ENCODE results near the gene MOB4.

- no peak for TF ChIP-seq POLR2AphosphoS5 (IDR thresholded peaks at IDR 0.05)
- TF ChIP-seq CTCF (IDR thresholded peaks at IDR 0.05), result no peak
- no peak for TF ChIP-seq POLR2A (IDR thresholded peaks at IDR 0.05)
- no peak for TF ChIP-seq EP300 (IDR thresholded peaks at IDR 0.05)
Observed at GRCh38 chr2:197514754-197515153, 1.1 kb upstream of the MOB4 start.
